GM12878 (cell line): ENCODE measurements around the gene NDUFB11. TPM values are rescaled to one million over a fixed set of nuclear protein-coding genes. Genes with fewer than 3 reads are reported as not detected.

Source experiments
- NBN ChIP-seq: fragments of 450-650 bp; IDR thresholded peaks from 2 replicates; pipeline ENCODE4 v1.6.1; 2016
- PAX8 ChIP-seq: fragments of 450-650 bp; IDR thresholded peaks from 2 replicates; pipeline ENCODE4 v1.6.1; 2017; ENCODE audit warnings: mild to moderate bottlenecking, moderate library complexity
- PML ChIP-seq: IDR thresholded peaks from 2 replicates; pipeline ENCODE4 v1.6.1; 2012; ENCODE audit warnings: low read length, inconsistent platforms
- RAD21 ChIP-seq: IDR thresholded peaks from 2 replicates; pipeline ENCODE4 v1.6.1; 2011; ENCODE audit warnings: mild to moderate bottlenecking, low read depth, low read length, moderate library complexity; ENCODE audit not compliant: insufficient read depth
- RB1 ChIP-seq: fragments of 450-650 bp; formaldehyde crosslinking; IDR thresholded peaks from 2 replicates; pipeline ENCODE4 v1.6.1; 2017; ENCODE audit warnings: mild to moderate bottlenecking, borderline replicate concordance
- RELA ChIP-seq: fragments of 450-650 bp; IDR thresholded peaks from 2 replicates; pipeline ENCODE4 v1.8.0; 2014; ENCODE audit warnings: borderline replicate concordance; ENCODE audit not compliant: partially characterized antibody
- RUNX3 ChIP-seq: IDR thresholded peaks from 2 replicates; pipeline ENCODE4 v1.6.1; 2012; ENCODE audit warnings: low read length, inconsistent platforms
- SIN3A ChIP-seq: IDR thresholded peaks from 2 replicates; pipeline ENCODE4 v1.6.1; 2012; ENCODE audit warnings: low read depth, low read length, improper control_type of control experiment
- SPI1 ChIP-seq: IDR thresholded peaks from 2 replicates; pipeline ENCODE4 v1.6.1; 2011; ENCODE audit warnings: low read depth, mild to moderate bottlenecking, low read length, moderate library complexity, borderline replicate concordance; ENCODE audit not compliant: insufficient read depth
- SRF ChIP-seq, 2 experiments: IDR thresholded peaks; 2 replicates each; pipeline ENCODE4 v1.6.1; 2011; ENCODE audit warnings: low read depth in 2 of 2, low read length in 2 of 2, mild to moderate bottlenecking in 1 of 2, moderate library complexity in 1 of 2
- polyA plus RNA-seq, 11 experiments: library from polyadenylated mRNA; depleted of rRNA in 4 of 11; unstranded in 6 of 11; stranded (reverse) in 5 of 11; fragments of >200 nt; fragmentation: Nextera tagmentation in 4 of 11; fragmentation: Illumina TruSeq in 1 of 11; extraction: Ambion mirVana in 4 of 11; extraction: Trizol in 1 of 11; gene quantifications; 1 replicate in 1 of 11; 2 replicates in 10 of 11; pipeline versions ENCODE4 v1.2.1 to v1.2.3, GENCODE V29; 2011 to 2016; ENCODE audit warnings: inconsistent platforms in 2 of 11, missing spikeins in 2 of 11, low read depth in 1 of 11
- total RNA-seq, 4 experiments: library from RNA; depleted of rRNA in 3 of 4; stranded (reverse); fragments of >200 nt in 3 of 4; fragmentation: Illumina TruSeq in 1 of 4; extraction: Trizol in 1 of 4; gene quantifications; 2 replicates each; pipeline versions ENCODE4 v1.2.1 to v1.2.3, GENCODE V29; 2013 to 2021
- TF ChIP-seq, protein P1 (sequence below): fragments of 450-650 bp; IDR thresholded peaks from 2 replicates; pipeline ENCODE4 v1.6.1; 2017; ENCODE audit warnings: low read depth, mild to moderate bottlenecking, moderate library complexity
- TF ChIP-seq, protein P2 (sequence below): fragments of 450-650 bp; IDR thresholded peaks from 2 replicates; pipeline ENCODE4 v1.6.1; 2016; ENCODE audit warnings: mild to moderate bottlenecking, moderate library complexity, borderline replicate concordance
- TF ChIP-seq, protein P3 (sequence below): fragments of 450-650 bp; formaldehyde crosslinking; IDR thresholded peaks from 2 replicates; pipeline ENCODE4 v1.5.0; 2022; ENCODE audit warnings: mild to moderate bottlenecking, missing genetic modification characterization
- TF ChIP-seq, protein P4 (sequence below): fragments of 450-650 bp; IDR thresholded peaks from 2 replicates; pipeline ENCODE4 v1.6.1; 2016; ENCODE audit warnings: mild to moderate bottlenecking

The NDUFB11 gene
- total and polyA plus RNA-seq, 10 of the 15 experiments (the other 5 are each of a cell fraction or from before 2014, with no cell fraction given), result 16.1 to 202 (median 83.3) TPM

DNA sequence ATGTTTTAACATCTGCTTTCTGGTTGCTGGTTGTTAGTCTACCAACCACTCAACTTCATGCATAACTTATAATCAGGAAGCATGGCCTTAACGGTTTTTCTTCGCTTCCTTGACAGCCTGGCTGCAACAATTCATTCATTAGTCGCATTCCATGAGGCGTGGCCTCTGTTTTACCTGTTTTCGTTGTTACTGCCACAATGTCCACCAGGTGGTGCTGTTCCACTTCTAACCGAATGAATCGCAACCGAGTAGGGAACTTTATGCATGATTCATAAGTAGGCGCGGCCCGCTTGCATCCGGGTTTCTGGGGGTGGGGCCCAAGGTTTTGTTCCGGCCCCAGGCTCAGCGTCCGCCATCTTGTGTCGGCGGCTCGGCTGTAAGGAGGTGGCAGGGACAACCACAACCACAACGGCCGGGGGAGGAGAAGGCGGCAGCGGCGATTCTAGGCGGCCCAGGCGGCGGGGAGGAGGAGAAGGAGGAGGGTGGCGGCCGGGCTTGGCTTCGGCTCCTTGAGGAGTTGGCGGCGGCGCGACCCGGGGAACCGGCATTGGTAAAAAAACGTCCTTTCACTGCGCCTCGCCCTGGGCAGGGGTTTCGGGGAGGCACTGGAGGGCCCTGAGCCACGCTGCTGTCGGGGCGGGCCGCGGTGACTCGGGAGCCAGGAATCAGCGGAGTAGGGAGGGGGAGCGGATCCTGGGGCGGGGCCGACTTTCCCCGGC, 49.1 kb upstream of the NDUFB11 start, which contains the start of gene UBA1 (continued):
- TF ChIP-seq, protein P1, sequence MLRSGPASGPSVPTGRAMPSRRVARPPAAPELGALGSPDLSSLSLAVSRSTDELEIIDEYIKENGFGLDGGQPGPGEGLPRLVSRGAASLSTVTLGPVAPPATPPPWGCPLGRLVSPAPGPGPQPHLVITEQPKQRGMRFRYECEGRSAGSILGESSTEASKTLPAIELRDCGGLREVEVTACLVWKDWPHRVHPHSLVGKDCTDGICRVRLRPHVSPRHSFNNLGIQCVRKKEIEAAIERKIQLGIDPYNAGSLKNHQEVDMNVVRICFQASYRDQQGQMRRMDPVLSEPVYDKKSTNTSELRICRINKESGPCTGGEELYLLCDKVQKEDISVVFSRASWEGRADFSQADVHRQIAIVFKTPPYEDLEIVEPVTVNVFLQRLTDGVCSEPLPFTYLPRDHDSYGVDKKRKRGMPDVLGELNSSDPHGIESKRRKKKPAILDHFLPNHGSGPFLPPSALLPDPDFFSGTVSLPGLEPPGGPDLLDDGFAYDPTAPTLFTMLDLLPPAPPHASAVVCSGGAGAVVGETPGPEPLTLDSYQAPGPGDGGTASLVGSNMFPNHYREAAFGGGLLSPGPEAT, result peak; percentile 56
- 0 out of 2 replicates have a peak, but pooled peaks have one; percentile 34 for TF ChIP-seq RB1
- TF ChIP-seq, protein P2, sequence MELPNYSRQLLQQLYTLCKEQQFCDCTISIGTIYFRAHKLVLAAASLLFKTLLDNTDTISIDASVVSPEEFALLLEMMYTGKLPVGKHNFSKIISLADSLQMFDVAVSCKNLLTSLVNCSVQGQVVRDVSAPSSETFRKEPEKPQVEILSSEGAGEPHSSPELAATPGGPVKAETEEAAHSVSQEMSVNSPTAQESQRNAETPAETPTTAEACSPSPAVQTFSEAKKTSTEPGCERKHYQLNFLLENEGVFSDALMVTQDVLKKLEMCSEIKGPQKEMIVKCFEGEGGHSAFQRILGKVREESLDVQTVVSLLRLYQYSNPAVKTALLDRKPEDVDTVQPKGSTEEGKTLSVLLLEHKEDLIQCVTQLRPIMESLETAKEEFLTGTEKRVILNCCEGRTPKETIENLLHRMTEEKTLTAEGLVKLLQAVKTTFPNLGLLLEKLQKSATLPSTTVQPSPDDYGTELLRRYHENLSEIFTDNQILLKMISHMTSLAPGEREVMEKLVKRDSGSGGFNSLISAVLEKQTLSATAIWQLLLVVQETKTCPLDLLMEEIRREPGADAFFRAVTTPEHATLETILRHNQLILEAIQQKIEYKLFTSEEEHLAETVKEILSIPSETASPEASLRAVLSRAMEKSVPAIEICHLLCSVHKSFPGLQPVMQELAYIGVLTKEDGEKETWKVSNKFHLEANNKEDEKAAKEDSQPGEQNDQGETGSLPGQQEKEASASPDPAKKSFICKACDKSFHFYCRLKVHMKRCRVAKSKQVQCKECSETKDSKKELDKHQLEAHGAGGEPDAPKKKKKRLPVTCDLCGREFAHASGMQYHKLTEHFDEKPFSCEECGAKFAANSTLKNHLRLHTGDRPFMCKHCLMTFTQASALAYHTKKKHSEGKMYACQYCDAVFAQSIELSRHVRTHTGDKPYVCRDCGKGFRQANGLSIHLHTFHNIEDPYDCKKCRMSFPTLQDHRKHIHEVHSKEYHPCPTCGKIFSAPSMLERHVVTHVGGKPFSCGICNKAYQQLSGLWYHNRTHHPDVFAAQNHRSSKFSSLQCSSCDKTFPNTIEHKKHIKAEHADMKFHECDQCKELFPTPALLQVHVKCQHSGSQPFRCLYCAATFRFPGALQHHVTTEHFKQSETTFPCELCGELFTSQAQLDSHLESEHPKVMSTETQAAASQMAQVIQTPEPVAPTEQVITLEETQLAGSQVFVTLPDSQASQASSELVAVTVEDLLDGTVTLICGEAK, result no peak
- no peak for TF ChIP-seq SPI1
- TF ChIP-seq RUNX3, result peak; percentile 85
- TF ChIP-seq, protein P3, sequence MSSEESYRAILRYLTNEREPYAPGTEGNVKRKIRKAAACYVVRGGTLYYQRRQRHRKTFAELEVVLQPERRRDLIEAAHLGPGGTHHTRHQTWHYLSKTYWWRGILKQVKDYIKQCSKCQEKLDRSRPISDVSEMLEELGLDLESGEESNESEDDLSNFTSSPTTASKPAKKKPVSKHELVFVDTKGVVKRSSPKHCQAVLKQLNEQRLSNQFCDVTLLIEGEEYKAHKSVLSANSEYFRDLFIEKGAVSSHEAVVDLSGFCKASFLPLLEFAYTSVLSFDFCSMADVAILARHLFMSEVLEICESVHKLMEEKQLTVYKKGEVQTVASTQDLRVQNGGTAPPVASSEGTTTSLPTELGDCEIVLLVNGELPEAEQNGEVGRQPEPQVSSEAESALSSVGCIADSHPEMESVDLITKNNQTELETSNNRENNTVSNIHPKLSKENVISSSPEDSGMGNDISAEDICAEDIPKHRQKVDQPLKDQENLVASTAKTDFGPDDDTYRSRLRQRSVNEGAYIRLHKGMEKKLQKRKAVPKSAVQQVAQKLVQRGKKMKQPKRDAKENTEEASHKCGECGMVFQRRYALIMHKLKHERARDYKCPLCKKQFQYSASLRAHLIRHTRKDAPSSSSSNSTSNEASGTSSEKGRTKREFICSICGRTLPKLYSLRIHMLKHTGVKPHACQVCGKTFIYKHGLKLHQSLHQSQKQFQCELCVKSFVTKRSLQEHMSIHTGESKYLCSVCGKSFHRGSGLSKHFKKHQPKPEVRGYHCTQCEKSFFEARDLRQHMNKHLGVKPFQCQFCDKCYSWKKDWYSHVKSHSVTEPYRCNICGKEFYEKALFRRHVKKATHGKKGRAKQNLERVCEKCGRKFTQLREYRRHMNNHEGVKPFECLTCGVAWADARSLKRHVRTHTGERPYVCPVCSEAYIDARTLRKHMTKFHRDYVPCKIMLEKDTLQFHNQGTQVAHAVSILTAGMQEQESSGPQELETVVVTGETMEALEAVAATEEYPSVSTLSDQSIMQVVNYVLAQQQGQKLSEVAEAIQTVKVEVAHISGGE (CRISPR knock-in tag), result no peak
- no peak for TF ChIP-seq PAX8
- peak; percentile 87 for TF ChIP-seq PML
- 0 out of 4 replicates have a peak, but pooled peaks of 1 of the 2 experiments have one; percentile 53 for TF ChIP-seq SRF (IDR thresholded peaks at IDR 0.05; ENCODE audit: low read depth in 2 of 2, low read length in 2 of 2)
- TF ChIP-seq RELA, result peak; percentile 55
- TF ChIP-seq RAD21, result peak; percentile 92
- peak; percentile 61; the same call in 1 of the 2 replicates for TF ChIP-seq NBN
- no peak; the same call in 1 of the 2 replicates for TF ChIP-seq SIN3A
- TF ChIP-seq, protein P4, sequence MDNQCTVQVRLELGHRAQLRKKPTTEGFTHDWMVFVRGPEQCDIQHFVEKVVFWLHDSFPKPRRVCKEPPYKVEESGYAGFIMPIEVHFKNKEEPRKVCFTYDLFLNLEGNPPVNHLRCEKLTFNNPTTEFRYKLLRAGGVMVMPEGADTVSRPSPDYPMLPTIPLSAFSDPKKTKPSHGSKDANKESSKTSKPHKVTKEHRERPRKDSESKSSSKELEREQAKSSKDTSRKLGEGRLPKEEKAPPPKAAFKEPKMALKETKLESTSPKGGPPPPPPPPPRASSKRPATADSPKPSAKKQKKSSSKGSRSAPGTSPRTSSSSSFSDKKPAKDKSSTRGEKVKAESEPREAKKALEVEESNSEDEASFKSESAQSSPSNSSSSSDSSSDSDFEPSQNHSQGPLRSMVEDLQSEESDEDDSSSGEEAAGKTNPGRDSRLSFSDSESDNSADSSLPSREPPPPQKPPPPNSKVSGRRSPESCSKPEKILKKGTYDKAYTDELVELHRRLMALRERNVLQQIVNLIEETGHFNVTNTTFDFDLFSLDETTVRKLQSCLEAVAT, result peak; percentile 76
